Adrenal gland (tissue), 5 donors: Measurements from ENCODE around the gene GPATCH8.

Source experiments
- CTCF ChIP-seq, 6 experiments: fragments of 450-650 bp in 4 of 6; fragments of 200-600 bp in 2 of 6; sonication (generic) in 1 of 6; IDR thresholded peaks; 1 replicate in 5 of 6; 2 replicates in 1 of 6; pipeline versions ENCODE4 v1.5.1 to v1.8.0; 2016 to 2021; ENCODE audit warnings: antibody characterized with exemption in 6 of 6, mild to moderate bottlenecking in 2 of 6, moderate library complexity in 1 of 6
- POLR2A ChIP-seq, 2 donors: fragments of 450-650 bp; IDR thresholded peaks; one replicate each; pipeline ENCODE4 v1.6.1; 2017; ENCODE audit warnings: antibody characterized with exemption in 2 of 2, mild to moderate bottlenecking in 2 of 2, moderate library complexity in 1 of 2
- donor health status: DM: no; HTN: no; CAD: no.

GRCh38 chr17:44530896-44531418 lies 27.8 kb upstream of the GPATCH8 start:
- TF ChIP-seq POLR2A (IDR thresholded peaks at IDR 0.05): no peak
- TF ChIP-seq CTCF (IDR thresholded peaks at IDR 0.05): no peak
